Fibroblast of pulmonary artery (primary cell): ENCODE measurements around the gene MRPL1.
"Not testable (repeated sequence)": the region's sequence is repeated elsewhere in the genome, so short reads cannot be mapped to it uniquely, and the experiment has no call there.

Source experiments
- DNase-seq: peaks from one replicate; pipeline ENCODE4 v3.0.0-alpha.2; 2010; ENCODE audit warnings: low read depth
- H3K4me3 ChIP-seq: replicated peaks from 2 replicates; pipeline ENCODE4 v1.5.1; 2011; ENCODE audit warnings: low read depth, mild to moderate bottlenecking, control low read depth, low read length, moderate library complexity
- TF ChIP-seq, protein P1 (sequence below): IDR thresholded peaks from 2 replicates; pipeline ENCODE4 v1.5.1; 2011; ENCODE audit warnings: mild to moderate bottlenecking, control low read depth, low read length, inconsistent platforms; ENCODE audit errors: missing control alignments

Gene MRPL1

DNA sequence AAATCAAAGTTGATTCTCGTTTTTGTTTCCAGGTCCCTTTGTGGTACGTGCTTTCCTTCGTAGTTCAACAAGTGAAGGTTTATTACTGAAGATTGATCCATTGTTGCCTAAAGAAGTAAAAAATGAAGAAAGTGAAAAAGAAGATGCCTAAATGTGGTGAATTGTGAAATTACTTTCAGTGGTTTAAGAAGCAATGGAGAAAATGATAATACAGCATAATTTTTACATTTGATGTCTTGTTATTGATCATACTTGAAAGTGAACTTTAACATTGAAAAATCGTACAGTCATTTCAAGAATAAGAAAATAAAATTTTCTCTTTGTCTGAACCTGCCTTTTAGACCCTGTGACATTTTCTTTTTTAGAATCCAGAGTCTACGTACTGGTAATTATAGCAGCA lies 89.8 kb downstream of the MRPL1 start:
- TF ChIP-seq, protein P1, sequence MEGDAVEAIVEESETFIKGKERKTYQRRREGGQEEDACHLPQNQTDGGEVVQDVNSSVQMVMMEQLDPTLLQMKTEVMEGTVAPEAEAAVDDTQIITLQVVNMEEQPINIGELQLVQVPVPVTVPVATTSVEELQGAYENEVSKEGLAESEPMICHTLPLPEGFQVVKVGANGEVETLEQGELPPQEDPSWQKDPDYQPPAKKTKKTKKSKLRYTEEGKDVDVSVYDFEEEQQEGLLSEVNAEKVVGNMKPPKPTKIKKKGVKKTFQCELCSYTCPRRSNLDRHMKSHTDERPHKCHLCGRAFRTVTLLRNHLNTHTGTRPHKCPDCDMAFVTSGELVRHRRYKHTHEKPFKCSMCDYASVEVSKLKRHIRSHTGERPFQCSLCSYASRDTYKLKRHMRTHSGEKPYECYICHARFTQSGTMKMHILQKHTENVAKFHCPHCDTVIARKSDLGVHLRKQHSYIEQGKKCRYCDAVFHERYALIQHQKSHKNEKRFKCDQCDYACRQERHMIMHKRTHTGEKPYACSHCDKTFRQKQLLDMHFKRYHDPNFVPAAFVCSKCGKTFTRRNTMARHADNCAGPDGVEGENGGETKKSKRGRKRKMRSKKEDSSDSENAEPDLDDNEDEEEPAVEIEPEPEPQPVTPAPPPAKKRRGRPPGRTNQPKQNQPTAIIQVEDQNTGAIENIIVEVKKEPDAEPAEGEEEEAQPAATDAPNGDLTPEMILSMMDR, result no peak
- H3K4me3 ChIP-seq, result no peak overlapping the region
- DNase-seq, result no peak

DNA sequence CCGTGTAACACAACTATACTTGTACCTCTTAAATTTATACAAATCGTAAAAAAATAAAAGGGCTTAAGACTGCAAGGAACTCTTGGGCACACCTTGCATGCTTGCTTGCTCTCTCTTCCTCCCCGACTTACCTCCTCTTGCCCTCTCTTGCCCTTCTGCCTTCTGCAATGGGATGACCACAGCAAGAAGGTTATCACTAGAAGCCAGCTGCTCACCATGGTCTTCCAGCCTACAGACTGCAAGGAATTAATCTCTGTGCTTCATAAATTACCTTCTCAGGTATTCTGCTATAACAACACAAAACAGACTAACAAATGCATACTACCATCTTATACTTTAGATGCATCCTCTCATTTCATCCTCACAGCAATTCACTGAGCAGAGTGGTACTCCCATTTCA lies 92.1 kb downstream of the MRPL1 start:
- H3K4me3 ChIP-seq, result no peak overlapping the region
- TF ChIP-seq, protein P1, result no peak
- no peak for DNase-seq

DNA sequence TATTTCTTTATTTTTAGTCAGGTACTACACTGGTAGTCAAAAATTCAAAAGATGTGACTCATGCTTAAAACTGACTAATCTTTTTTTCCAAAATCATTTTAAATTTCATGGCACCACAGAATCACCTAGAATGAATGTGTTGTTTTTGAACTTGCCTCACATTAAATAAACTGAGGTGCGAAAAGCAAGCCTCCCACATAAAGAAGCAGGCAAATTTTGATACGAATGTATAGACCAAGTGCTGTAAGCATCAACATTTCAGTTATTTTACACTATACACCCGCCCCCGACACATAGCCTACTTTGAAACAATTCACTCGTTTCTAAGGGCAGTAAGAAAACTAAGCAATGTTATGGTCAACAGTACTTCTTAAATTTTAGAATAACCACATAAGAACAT lies 94.3 kb downstream of the MRPL1 start:
- H3K4me3 ChIP-seq, result no peak overlapping the region
- no peak for DNase-seq
- TF ChIP-seq, protein P1, result no peak

DNA sequence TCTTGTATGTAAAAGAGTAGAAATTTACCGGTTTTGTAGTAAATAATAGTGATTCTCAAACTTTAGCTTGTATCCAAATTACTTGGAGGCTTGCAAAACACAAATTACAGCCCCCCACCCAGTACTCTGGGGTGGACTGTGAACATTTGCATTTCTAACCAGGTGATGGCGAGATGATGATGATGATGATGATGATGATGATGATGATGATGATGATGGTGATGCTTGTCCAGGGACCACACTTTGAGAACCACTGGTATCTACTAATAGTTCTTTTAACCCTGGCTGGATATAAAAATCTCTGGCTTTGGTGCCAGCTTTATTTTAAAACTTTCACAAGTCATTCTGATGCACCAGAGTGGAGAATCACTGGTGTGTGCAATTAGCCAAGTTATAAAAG lies 96.3 kb downstream of the MRPL1 start:
- DNase-seq, result no peak
- H3K4me3 ChIP-seq, result no peak overlapping the region
- TF ChIP-seq, protein P1, result no peak

DNA sequence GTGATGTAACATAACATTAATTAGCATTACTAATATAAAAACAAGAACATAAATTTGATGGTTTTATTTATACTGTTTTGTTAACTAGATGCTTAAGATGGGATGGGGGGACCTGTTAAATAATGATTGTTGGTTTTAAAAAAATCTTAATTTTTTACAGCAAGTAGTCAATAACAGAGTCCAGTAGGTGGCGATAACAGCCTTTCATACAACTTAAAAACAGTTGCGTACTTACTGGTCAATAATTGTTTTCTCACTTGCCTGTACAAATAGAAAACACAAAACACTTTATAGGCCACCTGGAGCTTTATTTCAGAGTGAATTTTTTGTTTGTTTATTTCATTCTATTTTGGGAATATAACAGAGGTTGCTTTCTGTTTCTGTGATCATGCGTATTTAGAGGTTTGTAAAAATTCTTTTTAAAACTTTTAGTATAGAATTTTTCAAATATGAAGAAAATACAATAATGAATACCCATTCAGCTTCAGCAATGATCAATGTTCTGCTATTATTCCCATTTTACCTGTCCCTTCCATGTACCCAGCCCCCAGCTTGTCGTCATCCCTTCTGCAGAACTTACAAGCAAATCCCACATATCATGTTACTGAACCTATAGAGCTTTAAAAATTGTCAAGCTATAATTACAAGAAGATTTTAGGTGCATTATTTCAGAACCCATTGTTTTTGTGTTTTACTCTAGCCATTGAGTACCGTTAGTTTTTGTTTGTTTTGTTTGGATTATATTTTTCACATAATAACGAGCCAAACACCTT lies 97.1 kb downstream of the MRPL1 start:
- TF ChIP-seq, protein P1, result peak; percentile 58
- DNase-seq, result peak; percentile 82
- H3K4me3 ChIP-seq, result no peak overlapping the region

DNA sequence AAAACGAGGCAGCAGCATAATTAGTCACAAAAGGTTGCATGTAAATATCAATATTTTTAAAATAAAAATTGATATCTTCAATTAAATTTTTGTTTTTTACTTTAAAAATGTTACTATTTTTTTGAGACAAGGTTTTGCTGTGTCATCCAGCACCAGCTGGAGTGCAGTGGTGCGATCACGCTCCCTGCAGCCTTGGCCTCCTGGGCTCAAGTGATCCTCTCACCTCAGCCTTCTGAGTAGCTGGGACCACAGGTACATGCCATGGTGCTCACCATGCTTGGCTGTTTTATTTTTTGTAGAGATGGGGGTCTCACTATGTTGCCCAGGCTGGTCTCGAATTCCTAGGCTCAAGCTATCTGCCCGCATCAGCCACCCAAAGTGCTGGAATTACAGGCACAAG lies 97.7 kb downstream of the MRPL1 start:
- TF ChIP-seq, protein P1, result no peak
- no peak for DNase-seq
- H3K4me3 ChIP-seq, result no peak overlapping the region

DNA sequence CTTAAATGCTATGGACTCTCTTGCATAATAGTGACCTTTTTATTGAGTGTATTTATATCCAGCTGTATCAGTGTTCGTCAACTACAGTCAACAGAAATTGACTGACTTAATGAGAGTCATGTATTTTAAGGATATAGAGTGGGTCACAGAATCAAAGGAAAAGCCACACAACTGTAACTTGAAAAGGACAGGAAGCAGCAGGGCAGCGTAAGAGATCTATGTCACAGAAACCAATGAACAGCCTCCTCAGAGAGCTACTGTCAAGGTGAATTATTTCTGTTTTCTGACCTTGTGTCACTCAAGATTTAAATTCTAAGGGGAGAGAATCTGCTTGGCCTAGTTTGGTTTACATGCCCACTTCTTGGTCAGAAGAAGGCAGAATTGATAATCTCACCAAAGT lies 100.4 kb downstream of the MRPL1 start:
- H3K4me3 ChIP-seq, result no peak overlapping the region
- TF ChIP-seq, protein P1, result no peak
- no peak for DNase-seq

DNA sequence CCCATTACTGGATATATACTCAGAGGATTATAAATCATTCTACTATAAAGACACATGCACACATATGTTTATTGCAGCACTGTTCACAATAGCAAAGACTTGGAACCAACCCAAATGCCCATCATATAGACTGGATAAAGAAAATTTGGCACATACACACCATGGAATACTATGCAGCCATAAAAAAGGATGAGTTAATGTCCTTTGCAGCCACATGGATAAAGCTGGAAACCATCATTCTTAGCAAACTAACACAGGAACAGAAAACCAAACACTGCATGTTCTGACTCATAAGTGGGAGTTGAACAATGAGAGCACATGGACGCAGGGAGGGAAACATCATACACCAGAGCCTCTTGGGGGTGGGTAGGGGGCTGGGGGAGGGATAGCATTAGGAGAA lies 111.0 kb downstream of the MRPL1 start:
- H3K4me3 ChIP-seq, result not testable (repeated sequence)

DNA sequence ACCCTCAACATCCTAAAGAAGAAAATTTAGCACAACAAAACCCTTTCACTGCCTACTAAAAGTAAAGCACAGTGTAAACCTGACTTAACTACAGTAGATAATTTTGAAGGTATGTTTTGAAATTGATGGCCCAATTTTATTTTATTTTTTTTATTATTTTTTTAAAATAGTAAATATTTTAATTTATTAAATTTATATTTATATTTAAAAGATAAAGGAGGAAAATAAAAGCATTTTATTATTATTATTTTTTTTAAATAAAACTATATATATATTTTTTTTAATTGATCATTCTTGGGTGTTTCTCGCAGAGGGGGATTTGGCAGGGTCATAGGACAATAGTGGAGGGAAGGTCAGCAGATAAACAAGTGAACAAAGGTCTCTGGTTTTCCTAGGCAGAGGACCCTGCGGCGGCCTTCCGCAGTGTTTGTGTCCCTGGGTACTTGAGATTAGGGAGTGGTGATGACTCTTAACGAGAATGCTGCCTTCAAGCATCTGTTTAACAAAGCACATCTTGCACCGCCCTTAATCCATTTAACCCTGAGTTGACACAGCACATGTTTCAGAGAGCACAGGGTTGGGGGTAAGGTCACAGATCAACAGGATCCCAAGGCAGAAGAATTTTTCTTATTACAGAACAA lies 120.4 kb downstream of the MRPL1 start:
- H3K4me3 ChIP-seq, DNase-seq: not testable (repeated sequence)

More for the DNA sequence above, 111.0 kb downstream of the MRPL1 start:
- not testable (repeated sequence) for DNase-seq
